ENCODE data around the gene BAIAP2L1. TPM values are rescaled to one million over a fixed set of nuclear protein-coding genes. Genes with fewer than 3 reads are reported as not detected.

Gene BAIAP2L1
- total and polyA plus RNA-seq, 2 of the 8 experiments (the other 6 are each of a cell fraction or from before 2014, with no cell fraction given) = 19.2 to 42.9 TPM

DNA sequence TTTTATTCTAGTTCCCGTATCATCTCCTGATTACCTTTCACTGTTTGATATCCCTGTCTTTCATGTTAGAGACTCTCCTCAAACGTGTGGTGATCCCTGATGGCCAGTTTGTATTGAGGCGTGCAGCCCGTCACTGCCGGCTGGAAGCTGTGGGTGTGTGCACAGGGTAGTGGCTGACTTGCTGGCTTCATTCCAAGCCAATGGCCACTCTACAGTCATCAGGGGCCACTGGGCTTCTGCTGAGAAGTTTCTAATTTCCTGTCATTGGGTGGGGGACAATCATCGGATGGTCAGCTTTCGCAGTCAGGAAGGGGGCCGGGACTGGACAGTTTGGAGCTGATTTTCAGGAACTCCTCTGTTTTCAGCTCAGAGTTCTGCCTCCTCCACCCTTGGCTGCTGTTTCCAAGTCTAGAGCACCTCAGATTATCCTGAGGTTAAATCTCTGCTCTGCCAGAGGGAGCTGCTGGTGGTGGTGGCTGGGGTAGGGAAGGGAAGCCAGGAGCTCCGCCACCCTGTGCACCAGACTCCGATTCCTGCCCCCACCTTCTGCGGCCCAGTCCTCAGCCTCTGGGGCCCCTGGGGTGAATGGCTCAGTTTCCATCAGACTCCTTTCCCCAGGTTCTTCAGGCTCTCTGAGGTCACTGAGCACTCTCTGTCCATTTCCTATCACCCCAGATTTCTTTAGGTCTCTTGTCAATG is 34.9 kb downstream of the BAIAP2L1 start (continued):
- TF ChIP-seq CEBPB (IDR thresholded peaks at IDR 0.05; ENCODE audit: low read depth, low read length) (no peak), KDM1A (IDR thresholded peaks at IDR 0.05; ENCODE audit: borderline replicate concordance, low read length) (no peak), SP1 (IDR thresholded peaks at IDR 0.05; ENCODE audit: low read depth, low read length) (no peak), KDM5A (IDR thresholded peaks at IDR 0.05; ENCODE audit: low read length) (no peak)
